Nephron (organoid): ENCODE results near the gene ETHE1.

ENCODE experiments used
- H3K27ac Mint-ChIP-seq, 3 experiments: 2 replicates each; pipeline ENCODE4 v1.8.0; 2020; ENCODE audit warnings: mixed read lengths in 3 of 3, mild to moderate bottlenecking in 2 of 3, moderate library complexity in 1 of 3
- H3K27me3 Mint-ChIP-seq: 2 replicates; pipeline ENCODE4 v1.8.0; 2021; ENCODE audit warnings: low read depth, mild to moderate bottlenecking, moderate library complexity, mixed read lengths
- H3K36me3 Mint-ChIP-seq: 2 replicates; pipeline ENCODE4 v1.8.0; 2020; ENCODE audit warnings: low read depth, mixed read lengths
- H3K4me1 Mint-ChIP-seq: 2 replicates; pipeline ENCODE4 v1.8.0; 2020; ENCODE audit warnings: mixed read lengths
- H3K4me3 Mint-ChIP-seq, 3 experiments: 2 replicates each; pipeline ENCODE4 v1.8.0; 2020; ENCODE audit warnings: mild to moderate bottlenecking in 3 of 3, mixed read lengths in 3 of 3, moderate library complexity in 2 of 3
- H3K9me3 Mint-ChIP-seq: 2 replicates; pipeline ENCODE4 v1.8.0; 2020; ENCODE audit warnings: mixed read lengths
- CTCF ChIP-seq, 3 experiments: fragments of 200-600 bp; sonication (generic); IDR thresholded peaks; one replicate each; pipeline ENCODE4 v1.5.0; 2021; ENCODE audit warnings: antibody characterized with exemption in 3 of 3; ENCODE audit not compliant: unreplicated experiment in 3 of 3

ETHE1 gene

GRCh38 chr19:43546581-43546980, 19.6 kb upstream of the ETHE1 start:
- H3K36me3 Mint-ChIP-seq = peaks cover 67% of the 10 kb centered on the region
- H3K4me1 Mint-ChIP-seq = no peaks in the 10 kb centered on the region
- no peak for TF ChIP-seq CTCF (IDR thresholded peaks at IDR 0.05; ENCODE audit: unreplicated experiment in 3 of 3)
- H3K4me3 Mint-ChIP-seq = no peak overlapping the region
- no peak overlapping the region for H3K27ac Mint-ChIP-seq
- H3K27me3 Mint-ChIP-seq = no peaks in the 10 kb centered on the region
- no peaks in the 10 kb centered on the region for H3K9me3 Mint-ChIP-seq

- H3K27me3 Mint-ChIP-seq = no peaks in the 10 kb centered on the region
Observed at GRCh38 chr19:43545981-43546380, 19.0 kb upstream of the ETHE1 start.

GRCh38 chr19:43545276-43545675, 18.3 kb upstream of the ETHE1 start:
- TF ChIP-seq CTCF (IDR thresholded peaks at IDR 0.05; ENCODE audit: unreplicated experiment in 3 of 3) = no peak
- H3K9me3 Mint-ChIP-seq = no peaks in the 10 kb centered on the region
- H3K36me3 Mint-ChIP-seq = peaks cover 67% of the 10 kb centered on the region
- H3K4me1 Mint-ChIP-seq = no peaks in the 10 kb centered on the region
- no peak overlapping the region for H3K4me3 Mint-ChIP-seq
- H3K27me3 Mint-ChIP-seq = no peaks in the 10 kb centered on the region
- no peak overlapping the region for H3K27ac Mint-ChIP-seq

More at GRCh38 chr19:43545981-43546380, 19.0 kb upstream of the ETHE1 start:
- Mint-ChIP-seq H3K4me3 (no peak overlapping the region), H3K27ac (no peak overlapping the region), H3K9me3 (no peaks in the 10 kb centered on the region), H3K36me3 (peaks cover 67% of the 10 kb centered on the region), H3K4me1 (no peaks in the 10 kb centered on the region)
- TF ChIP-seq CTCF (IDR thresholded peaks at IDR 0.05; ENCODE audit: unreplicated experiment in 3 of 3) = no peak

GRCh38 chr19:43544077-43544476, 17.1 kb upstream of the ETHE1 start:
- Mint-ChIP-seq H3K4me1 (no peaks in the 10 kb centered on the region), H3K27ac (no peak overlapping the region), H3K4me3 (no peak overlapping the region), H3K36me3 (peaks cover 68% of the 10 kb centered on the region), H3K27me3 (no peaks in the 10 kb centered on the region), H3K9me3 (peaks cover 3% of the 10 kb centered on the region)
- TF ChIP-seq CTCF (IDR thresholded peaks at IDR 0.05; ENCODE audit: unreplicated experiment in 3 of 3) = no peak

GRCh38 chr19:43541920-43542650, 15.1 kb upstream of the ETHE1 start:
- Mint-ChIP-seq H3K27me3 (no peaks in the 10 kb centered on the region), H3K4me3 (no peak overlapping the region), H3K36me3 (peaks cover 78% of the 10 kb centered on the region), H3K9me3 (peaks cover 10% of the 10 kb centered on the region), H3K27ac (no peak overlapping the region), H3K4me1 (no peaks in the 10 kb centered on the region)
- TF ChIP-seq CTCF (IDR thresholded peaks at IDR 0.05; ENCODE audit: unreplicated experiment in 3 of 3) = no peak

GRCh38 chr19:43540381-43540780, 13.4 kb upstream of the ETHE1 start:
- no peak for TF ChIP-seq CTCF (IDR thresholded peaks at IDR 0.05; ENCODE audit: unreplicated experiment in 3 of 3)
- Mint-ChIP-seq H3K36me3 (peaks cover 88% of the 10 kb centered on the region), H3K9me3 (peaks cover 10% of the 10 kb centered on the region), H3K4me3 (no peak overlapping the region), H3K27me3 (no peaks in the 10 kb centered on the region), H3K27ac (no peak overlapping the region), H3K4me1 (peaks cover 2% of the 10 kb centered on the region)
